Measurements from ENCODE around the gene SYT8.
A peak's percentile ranks its signal among the peaks of the same experiment; 100 is the strongest.

- TF ChIP-seq CTCF (IDR thresholded peaks at IDR 0.05 in 8 of 11, conservative IDR thresholded peaks at IDR 0.05 in 3 of 11) (peak in 2 of 11 experiments; percentile 8 to 18), POLR2A (IDR thresholded peaks at IDR 0.05) (no peak)
Measured at GRCh38 chr11:1807264-1807995, 27.4 kb upstream of the SYT8 start.
